ENCODE measurements around the gene ITGA8.

Gene ITGA8

GRCh38 chr10:15758618-15759017 lies 38.9 kb upstream of the ITGA8 start:
- ChIA-PET POLR2A (ENCODE audit: low non-redundant PET) (no interaction called here), CTCF (no interaction called here)
- TF ChIP-seq, protein P1, sequence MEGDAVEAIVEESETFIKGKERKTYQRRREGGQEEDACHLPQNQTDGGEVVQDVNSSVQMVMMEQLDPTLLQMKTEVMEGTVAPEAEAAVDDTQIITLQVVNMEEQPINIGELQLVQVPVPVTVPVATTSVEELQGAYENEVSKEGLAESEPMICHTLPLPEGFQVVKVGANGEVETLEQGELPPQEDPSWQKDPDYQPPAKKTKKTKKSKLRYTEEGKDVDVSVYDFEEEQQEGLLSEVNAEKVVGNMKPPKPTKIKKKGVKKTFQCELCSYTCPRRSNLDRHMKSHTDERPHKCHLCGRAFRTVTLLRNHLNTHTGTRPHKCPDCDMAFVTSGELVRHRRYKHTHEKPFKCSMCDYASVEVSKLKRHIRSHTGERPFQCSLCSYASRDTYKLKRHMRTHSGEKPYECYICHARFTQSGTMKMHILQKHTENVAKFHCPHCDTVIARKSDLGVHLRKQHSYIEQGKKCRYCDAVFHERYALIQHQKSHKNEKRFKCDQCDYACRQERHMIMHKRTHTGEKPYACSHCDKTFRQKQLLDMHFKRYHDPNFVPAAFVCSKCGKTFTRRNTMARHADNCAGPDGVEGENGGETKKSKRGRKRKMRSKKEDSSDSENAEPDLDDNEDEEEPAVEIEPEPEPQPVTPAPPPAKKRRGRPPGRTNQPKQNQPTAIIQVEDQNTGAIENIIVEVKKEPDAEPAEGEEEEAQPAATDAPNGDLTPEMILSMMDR (conservative IDR thresholded peaks at IDR 0.05; ENCODE audit: low read depth): no peak

DNA sequence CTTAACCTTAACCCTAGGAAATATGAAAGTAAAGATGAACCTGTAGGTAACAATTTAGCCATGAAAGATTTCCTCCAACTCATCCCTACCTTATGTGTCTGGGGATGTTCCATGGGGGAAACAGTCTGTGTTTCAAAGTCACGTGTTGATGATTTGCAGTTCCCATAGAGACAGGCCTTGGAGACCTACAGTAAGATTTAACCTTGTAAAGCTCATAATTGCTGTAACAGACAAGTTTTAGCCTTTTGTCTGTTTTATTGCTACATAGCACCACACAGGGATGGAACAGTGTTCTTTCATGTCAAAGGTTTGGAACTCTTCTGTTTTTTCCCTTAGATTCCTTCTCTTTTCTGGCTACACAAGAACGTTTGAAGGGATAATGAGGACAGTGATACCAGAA lies 35.2 kb upstream of the ITGA8 start:
- no peak for DNase-seq (ENCODE audit: low spot score)
- H3K27ac ChIP-seq: no peak overlapping the region
- CTCF ChIA-PET: interaction anchor here (0.6 kb wide), 1 partner anchor 1425 kb away, joined by 4 read pairs; no protein-coding TSS in a partner anchor
- TF ChIP-seq, protein P1 (conservative IDR thresholded peaks at IDR 0.05; ENCODE audit: low read depth): no peak
- POLR2A ChIA-PET (ENCODE audit: low non-redundant PET): no interaction called here

More at GRCh38 chr10:15758618-15759017, 38.9 kb upstream of the ITGA8 start:
- no peak for DNase-seq (ENCODE audit: low spot score)
- no peak overlapping the region for H3K27ac ChIP-seq

DNA sequence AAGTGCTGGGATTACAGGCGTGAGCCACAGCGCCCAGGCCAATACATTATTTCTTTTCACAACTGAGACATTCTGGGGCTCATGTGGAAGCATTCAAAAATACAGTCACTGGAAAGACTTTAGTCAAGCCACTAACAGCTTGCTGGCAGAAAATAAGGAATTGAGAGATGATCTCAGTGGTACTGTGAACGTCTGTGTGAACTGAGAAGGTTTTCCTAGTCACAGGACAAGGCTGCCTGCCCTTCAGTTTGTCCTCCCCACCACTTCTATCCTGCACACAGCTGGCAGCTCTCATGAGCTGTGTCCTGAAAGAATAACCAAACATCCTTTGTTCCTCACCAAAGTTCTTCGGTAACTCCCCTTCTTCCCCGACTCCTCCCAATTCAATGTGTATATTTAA lies 31.3 kb upstream of the ITGA8 start:
- DNase-seq (ENCODE audit: low spot score): no peak
- no peak overlapping the region for H3K27ac ChIP-seq
- CTCF ChIA-PET: no interaction called here
- TF ChIP-seq, protein P1 (conservative IDR thresholded peaks at IDR 0.05; ENCODE audit: low read depth): no peak
- POLR2A ChIA-PET (ENCODE audit: low non-redundant PET): no interaction called here

DNA sequence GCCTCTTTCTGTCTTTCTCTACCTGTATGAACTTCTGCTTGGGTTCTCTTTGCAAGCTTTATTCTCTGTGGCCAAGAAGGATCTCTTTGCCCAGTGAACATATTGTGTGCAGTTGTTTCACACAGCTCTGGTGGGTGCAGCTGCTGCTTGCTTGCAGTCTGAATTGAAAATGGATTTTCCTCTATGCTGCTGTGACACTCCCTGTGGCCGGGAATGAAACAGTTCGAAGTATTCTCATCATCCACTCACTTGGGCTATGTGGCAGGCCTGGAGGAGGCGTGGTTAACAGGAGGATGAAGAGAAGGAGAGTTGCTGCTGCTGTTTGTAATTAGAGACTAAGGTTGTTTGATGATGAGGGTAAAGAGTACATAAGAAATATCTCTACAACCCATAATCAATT lies 28.4 kb upstream of the ITGA8 start:
- CTCF ChIA-PET: no interaction called here
- POLR2A ChIA-PET (ENCODE audit: low non-redundant PET): no interaction called here
- no peak for DNase-seq (ENCODE audit: low spot score)

DNA sequence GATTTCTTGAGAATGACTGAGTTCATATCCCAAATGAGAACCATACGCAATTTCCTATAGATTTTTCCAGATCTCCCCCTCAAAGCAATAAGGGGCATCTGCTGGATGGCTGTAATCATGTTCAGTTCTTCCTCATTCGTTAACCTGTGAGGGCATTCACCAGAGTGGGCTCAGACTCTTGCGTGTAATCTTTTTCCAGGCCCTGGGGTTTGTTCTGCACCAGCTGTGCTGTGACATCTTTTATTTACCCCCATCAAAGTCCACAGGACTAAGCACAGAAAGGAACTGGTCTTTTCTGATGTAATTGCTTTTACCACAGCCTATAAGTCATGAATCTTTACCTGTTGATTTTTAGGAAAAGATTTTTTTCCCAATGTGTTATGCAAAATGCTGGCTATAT lies 27.9 kb upstream of the ITGA8 start:
- TF ChIP-seq, protein P1 (conservative IDR thresholded peaks at IDR 0.05; ENCODE audit: low read depth): no peak
- no peak for DNase-seq (ENCODE audit: low spot score)
- POLR2A ChIA-PET (ENCODE audit: low non-redundant PET): no interaction called here
- CTCF ChIA-PET: interaction anchor here (0.6 to 0.7 kb wide), 2 partner anchors 18 to 21 kb away, joined by 3 to 4 read pairs; no protein-coding TSS in a partner anchor
- no peak overlapping the region for H3K27ac ChIP-seq

More for the DNA sequence above, 28.4 kb upstream of the ITGA8 start:
- TF ChIP-seq, protein P1 (conservative IDR thresholded peaks at IDR 0.05; ENCODE audit: low read depth): no peak
- H3K27ac ChIP-seq: no peak overlapping the region

- DNase-seq (ENCODE audit: low spot score): no peak
- ChIA-PET CTCF (no interaction called here), POLR2A (ENCODE audit: low non-redundant PET) (no interaction called here)
- TF ChIP-seq, protein P1 (conservative IDR thresholded peaks at IDR 0.05; ENCODE audit: low read depth): no peak
- no peak overlapping the region for H3K27ac ChIP-seq
Observed at GRCh38 chr10:15745751-15746150, 26.0 kb upstream of the ITGA8 start.
